Muscle layer of duodenum (tissue), 2 donors: ENCODE measurements around the gene YWHAH.

Experiments
- H3K27ac ChIP-seq: one replicate; pipeline ENCODE4 v1.7.0; 2013; ENCODE audit warnings: mild to moderate bottlenecking, low read length
- H3K27me3 ChIP-seq: one replicate; pipeline ENCODE4 v1.7.0; 2013; ENCODE audit warnings: low read depth, mild to moderate bottlenecking, control low read depth, low read length
- H3K36me3 ChIP-seq, 2 donors: one replicate each; pipeline ENCODE4 v1.7.0; 2013; ENCODE audit warnings: low read length in 2 of 2, control low read depth in 1 of 2, mild to moderate bottlenecking in 1 of 2; ENCODE audit not compliant: insufficient read depth in 2 of 2, control insufficient read depth in 1 of 2
- H3K4me1 ChIP-seq, 2 donors: one replicate each; pipeline ENCODE4 v1.7.0; 2013; ENCODE audit warnings: low read length in 2 of 2, mild to moderate bottlenecking in 2 of 2, control low read depth in 1 of 2, moderate library complexity in 1 of 2; ENCODE audit not compliant: insufficient read depth in 2 of 2, control insufficient read depth in 1 of 2
- H3K4me3 ChIP-seq, 2 donors: one replicate each; pipeline ENCODE4 v1.7.0; 2013; ENCODE audit warnings: low read length in 2 of 2, low read depth in 1 of 2, mild to moderate bottlenecking in 1 of 2
- H3K9me3 ChIP-seq, 2 donors: one replicate each; pipeline ENCODE4 v1.7.0; 2013; ENCODE audit warnings: low read length in 2 of 2, control low read depth in 1 of 2, mild to moderate bottlenecking in 1 of 2; ENCODE audit not compliant: control insufficient read depth in 1 of 2
- donor health status: healthy.

YWHAH gene

GRCh38 chr22:31943978-31944699 is at the start of gene YWHAH:
TSS of gene YWHAH (plus strand) at chr22:31944535. CDS start at chr22:31944734, 199 bp downstream.
- H3K27me3 ChIP-seq, result no peaks in the 10 kb centered on the region
- no peaks in the 10 kb centered on the region for H3K9me3 ChIP-seq
- H3K4me1 ChIP-seq, result peaks cover 11 to 14% of the 10 kb centered on the region in 2 donors
- H3K4me3 ChIP-seq, result peak within 1 kb of the TSS; percentile 79 to 81
- H3K36me3 ChIP-seq, result peaks cover 0 to 5% of the 10 kb centered on the region in 2 donors
- peak within 1 kb of the TSS; percentile 87 for H3K27ac ChIP-seq

GRCh38 chr22:31895411-31896123 is 48.8 kb upstream of the YWHAH start:
- Histone ChIP-seq H3K9me3 (no peaks in the 10 kb centered on the region), H3K36me3 (peaks cover 17 to 24% of the 10 kb centered on the region in 2 donors), H3K27ac (no peak overlapping the region), H3K4me1 (no peaks in the 10 kb centered on the region), H3K4me3 (no peak overlapping the region), H3K27me3 (no peaks in the 10 kb centered on the region)

GRCh38 chr22:31896472-31896871 is 47.9 kb upstream of the YWHAH start:
- H3K27me3 ChIP-seq, result no peaks in the 10 kb centered on the region
- H3K36me3 ChIP-seq, result peaks cover 12 to 24% of the 10 kb centered on the region in 2 donors
- no peaks in the 10 kb centered on the region for H3K4me1 ChIP-seq
- no peak overlapping the region for H3K4me3 ChIP-seq
- H3K27ac ChIP-seq, result no peak overlapping the region
- no peaks in the 10 kb centered on the region for H3K9me3 ChIP-seq

- no peaks in the 10 kb centered on the region for H3K9me3 ChIP-seq
- H3K4me3 ChIP-seq, result no peak overlapping the region
- no peaks in the 10 kb centered on the region for H3K4me1 ChIP-seq
- peaks cover 17 to 30% of the 10 kb centered on the region in 2 donors for H3K36me3 ChIP-seq
- no peak overlapping the region for H3K27ac ChIP-seq
- H3K27me3 ChIP-seq, result no peaks in the 10 kb centered on the region
Observed at GRCh38 chr22:31897842-31898805, 46.2 kb upstream of the YWHAH start.

- Histone ChIP-seq H3K4me3 (no peak overlapping the region), H3K27me3 (no peaks in the 10 kb centered on the region), H3K27ac (no peak overlapping the region), H3K9me3 (no peaks in the 10 kb centered on the region), H3K4me1 (no peaks in the 10 kb centered on the region), H3K36me3 (peaks cover 20 to 25% of the 10 kb centered on the region in 2 donors)
Observed at GRCh38 chr22:31898926-31899325, 45.4 kb upstream of the YWHAH start.

- no peaks in the 10 kb centered on the region for H3K27me3 ChIP-seq
- no peak overlapping the region for H3K27ac ChIP-seq
- H3K4me1 ChIP-seq, result no peaks in the 10 kb centered on the region
- H3K36me3 ChIP-seq, result peaks cover 22 to 24% of the 10 kb centered on the region in 2 donors
- no peak overlapping the region for H3K4me3 ChIP-seq
- H3K9me3 ChIP-seq, result no peaks in the 10 kb centered on the region
Observed at GRCh38 chr22:31899669-31900068, 44.7 kb upstream of the YWHAH start.

GRCh38 chr22:31901388-31902137 is 42.8 kb upstream of the YWHAH start:
- no peak overlapping the region for H3K27ac ChIP-seq
- H3K36me3 ChIP-seq, result peaks cover 36% of the 10 kb centered on the region in 2 donors

GRCh38 chr22:31904651-31905050 is 39.7 kb upstream of the YWHAH start:
- Histone ChIP-seq H3K4me1 (no peaks in the 10 kb centered on the region), H3K27me3 (no peaks in the 10 kb centered on the region), H3K9me3 (no peaks in the 10 kb centered on the region), H3K36me3 (peaks cover 18 to 40% of the 10 kb centered on the region in 2 donors), H3K27ac (no peak overlapping the region), H3K4me3 (no peak overlapping the region)

More at GRCh38 chr22:31901388-31902137, 42.8 kb upstream of the YWHAH start:
- H3K9me3 ChIP-seq, result no peaks in the 10 kb centered on the region
- no peaks in the 10 kb centered on the region for H3K27me3 ChIP-seq
- no peaks in the 10 kb centered on the region for H3K4me1 ChIP-seq
- no peak overlapping the region for H3K4me3 ChIP-seq

- H3K36me3 ChIP-seq, result peaks cover 18 to 40% of the 10 kb centered on the region in 2 donors
- H3K4me3 ChIP-seq, result no peak overlapping the region
- H3K27ac ChIP-seq, result no peak overlapping the region
- no peaks in the 10 kb centered on the region for H3K9me3 ChIP-seq
- no peaks in the 10 kb centered on the region for H3K27me3 ChIP-seq
- H3K4me1 ChIP-seq, result no peaks in the 10 kb centered on the region
Observed at GRCh38 chr22:31905356-31905755, 39.0 kb upstream of the YWHAH start.

- no peaks in the 10 kb centered on the region for H3K27me3 ChIP-seq
Observed at GRCh38 chr22:31906086-31906485, 38.2 kb upstream of the YWHAH start.

More at GRCh38 chr22:31906086-31906485, 38.2 kb upstream of the YWHAH start:
- Histone ChIP-seq H3K4me1 (no peaks in the 10 kb centered on the region), H3K4me3 (no peak overlapping the region), H3K9me3 (no peaks in the 10 kb centered on the region), H3K36me3 (peaks cover 18 to 40% of the 10 kb centered on the region in 2 donors), H3K27ac (no peak overlapping the region)
